ENCODE data around the gene QRFP.

Gene QRFP

GRCh38 chr9:130920762-130921299, 24.2 kb upstream of the QRFP start:
- no peak for DNase-seq
- TF ChIP-seq CTCF (IDR thresholded peaks at IDR 0.05): no peak
- intact Hi-C loops (cut with DNase I; ENCODE audit: low total_unique reads): no loop called here
- H3K4me3 ChIP-seq: no peak overlapping the region
- no peaks in the 10 kb centered on the region for H3K9me3 ChIP-seq
- H3K36me3 ChIP-seq: no peaks in the 10 kb centered on the region
- H3K27me3 ChIP-seq: peaks cover 0 to 83% of the 10 kb centered on the region in 2 donors
- no peak overlapping the region for H3K27ac ChIP-seq
- peaks cover 0 to 2% (median 0%) of the 10 kb centered on the region in 4 donors for H3K4me1 ChIP-seq

GRCh38 chr9:130920233-130920632, 23.6 kb upstream of the QRFP start:
- Histone ChIP-seq H3K4me3 (no peak overlapping the region), H3K27me3 (peaks cover 0 to 80% of the 10 kb centered on the region in 2 donors)
- TF ChIP-seq CTCF (IDR thresholded peaks at IDR 0.05): no peak

GRCh38 chr9:130919559-130920145, 23.0 kb upstream of the QRFP start:
- H3K27ac ChIP-seq: no peak overlapping the region
- no peak for TF ChIP-seq CTCF (IDR thresholded peaks at IDR 0.05)
- H3K27me3 ChIP-seq: peaks cover 0 to 76% of the 10 kb centered on the region in 2 donors

More at GRCh38 chr9:130920233-130920632, 23.6 kb upstream of the QRFP start:
- Histone ChIP-seq H3K9me3 (no peaks in the 10 kb centered on the region), H3K36me3 (no peaks in the 10 kb centered on the region), H3K27ac (no peak overlapping the region), H3K4me1 (peaks cover 0 to 2% (median 0%) of the 10 kb centered on the region in 4 donors)
- intact Hi-C loops (cut with DNase I; ENCODE audit: low total_unique reads): no loop called here
- DNase-seq: no peak

GRCh38 chr9:130918826-130919558, 22.4 kb upstream of the QRFP start:
- TF ChIP-seq CTCF (IDR thresholded peaks at IDR 0.05): no peak
- Histone ChIP-seq H3K4me3 (no peak overlapping the region), H3K4me1 (peaks cover 0 to 2% (median 0%) of the 10 kb centered on the region in 4 donors), H3K27me3 (peaks cover 0 to 76% of the 10 kb centered on the region in 2 donors), H3K36me3 (no peaks in the 10 kb centered on the region), H3K27ac (no peak overlapping the region), H3K9me3 (no peaks in the 10 kb centered on the region)
- no peak for DNase-seq
- intact Hi-C loops (cut with DNase I; ENCODE audit: low total_unique reads): no loop called here

More at GRCh38 chr9:130919559-130920145, 23.0 kb upstream of the QRFP start:
- Histone ChIP-seq H3K36me3 (no peaks in the 10 kb centered on the region), H3K4me1 (peaks cover 0 to 2% (median 0%) of the 10 kb centered on the region in 4 donors), H3K4me3 (no peak overlapping the region), H3K9me3 (no peaks in the 10 kb centered on the region)
- DNase-seq: no peak
- intact Hi-C loops (cut with DNase I; ENCODE audit: low total_unique reads): no loop called here

GRCh38 chr9:130918101-130918825, 21.7 kb upstream of the QRFP start:
- Histone ChIP-seq H3K27me3 (peaks cover 0 to 70% of the 10 kb centered on the region in 2 donors), H3K9me3 (no peaks in the 10 kb centered on the region), H3K4me1 (peaks cover 0 to 4% (median 1%) of the 10 kb centered on the region in 4 donors), H3K36me3 (no peaks in the 10 kb centered on the region), H3K27ac (no peak overlapping the region), H3K4me3 (no peak overlapping the region)
- intact Hi-C loops (cut with DNase I; ENCODE audit: low total_unique reads): no loop called here
- DNase-seq: no peak
- no peak for TF ChIP-seq CTCF (IDR thresholded peaks at IDR 0.05)
